Memory B cell (primary cell): Measurements from ENCODE around the gene VAPB.

Experiments used
- ATAC-seq: fragments of 150-1000 bp; cut with Tn5 transposase; 2 replicates; pipeline ENCODE4 v1.10.0; 2021; ENCODE audit warnings: low read depth, mild to moderate bottlenecking, moderate library complexity
- DNase-seq, 2 donors: peaks; one replicate each; pipeline ENCODE4 v3.0.0; 2022; ENCODE audit warnings: low spot score in 2 of 2
- H3K27ac Mint-ChIP-seq: one replicate; pipeline ENCODE4 v1.8.0; 2022; ENCODE audit warnings: mild to moderate bottlenecking, moderate library complexity, mixed read lengths
- H3K27me3 Mint-ChIP-seq: one replicate; pipeline ENCODE4 v1.8.0; 2022; ENCODE audit warnings: mixed read lengths
- H3K36me3 Mint-ChIP-seq: one replicate; pipeline ENCODE4 v1.8.0; 2022; ENCODE audit warnings: mild to moderate bottlenecking, mixed read lengths
- H3K4me1 Mint-ChIP-seq: one replicate; pipeline ENCODE4 v1.8.0; 2022; ENCODE audit warnings: mixed read lengths
- H3K4me3 Mint-ChIP-seq: one replicate; pipeline ENCODE4 v1.8.0; 2022; ENCODE audit warnings: mild to moderate bottlenecking, moderate library complexity, mixed read lengths
- H3K9me3 Mint-ChIP-seq: one replicate; pipeline ENCODE4 v1.8.0; 2022; ENCODE audit warnings: mixed read lengths

The VAPB gene

GRCh38 chr20:58444746-58445255 lies 55.8 kb downstream of the VAPB start:
- ATAC-seq, result no peak
- H3K4me1 Mint-ChIP-seq, result peaks cover 2% of the 10 kb centered on the region
- no peaks in the 10 kb centered on the region for H3K27me3 Mint-ChIP-seq
- no peak overlapping the region for H3K27ac Mint-ChIP-seq
- peaks cover 26% of the 10 kb centered on the region for H3K36me3 Mint-ChIP-seq
- DNase-seq, result no peak
- H3K9me3 Mint-ChIP-seq, result no peaks in the 10 kb centered on the region
- H3K4me3 Mint-ChIP-seq, result no peak overlapping the region

GRCh38 chr20:58446264-58446959 lies 57.4 kb downstream of the VAPB start:
- H3K4me3 Mint-ChIP-seq, result no peak overlapping the region
- no peaks in the 10 kb centered on the region for H3K27me3 Mint-ChIP-seq
- peak overlapping the region; percentile 10 for H3K27ac Mint-ChIP-seq
- peaks cover 5% of the 10 kb centered on the region for H3K4me1 Mint-ChIP-seq
- DNase-seq, result no peak
- no peaks in the 10 kb centered on the region for H3K9me3 Mint-ChIP-seq
- no peak for ATAC-seq
- H3K36me3 Mint-ChIP-seq, result peaks cover 24% of the 10 kb centered on the region

GRCh38 chr20:58446960-58447265 lies 57.9 kb downstream of the VAPB start:
- Mint-ChIP-seq H3K4me3 (no peak overlapping the region), H3K4me1 (peaks cover 5% of the 10 kb centered on the region), H3K27ac (peak overlapping the region; percentile 10), H3K9me3 (no peaks in the 10 kb centered on the region), H3K27me3 (no peaks in the 10 kb centered on the region), H3K36me3 (peaks cover 25% of the 10 kb centered on the region)
- DNase-seq (no peak), ATAC-seq (no peak)

- H3K36me3 Mint-ChIP-seq, result peaks cover 24% of the 10 kb centered on the region
- DNase-seq, result peak; percentile 23 to 27
- H3K9me3 Mint-ChIP-seq, result no peaks in the 10 kb centered on the region
- peak; percentile 68 for ATAC-seq
- no peak overlapping the region for H3K27ac Mint-ChIP-seq
- H3K4me3 Mint-ChIP-seq, result no peak overlapping the region
- no peaks in the 10 kb centered on the region for H3K27me3 Mint-ChIP-seq
- peaks cover 8% of the 10 kb centered on the region for H3K4me1 Mint-ChIP-seq
Observed at GRCh38 chr20:58447511-58448391, 58.7 kb downstream of the VAPB start.

DNA sequence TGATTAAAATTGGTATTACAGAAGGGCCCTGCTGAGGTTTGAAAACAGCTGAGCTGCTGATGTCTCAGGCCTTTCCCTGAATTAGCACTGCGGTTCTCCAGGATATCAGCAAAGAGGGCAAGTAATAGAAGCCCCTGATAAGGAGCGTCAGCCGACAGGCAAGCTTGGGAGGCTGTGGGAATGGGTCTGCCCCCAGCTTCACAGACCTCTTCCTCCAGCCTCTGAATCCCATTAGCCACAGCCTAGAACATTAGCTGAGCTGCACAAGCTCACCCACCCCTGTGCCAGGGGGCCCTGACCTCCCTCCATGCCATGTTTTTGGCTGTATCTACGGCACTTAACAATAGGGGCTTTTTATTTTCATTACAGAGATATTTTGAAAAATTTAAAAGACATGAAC lies 59.9 kb downstream of the VAPB start:
- peaks cover 19% of the 10 kb centered on the region for H3K36me3 Mint-ChIP-seq
- no peaks in the 10 kb centered on the region for H3K27me3 Mint-ChIP-seq
- ATAC-seq, result no peak
- no peak for DNase-seq
- peaks cover 1% of the 10 kb centered on the region for H3K9me3 Mint-ChIP-seq
- H3K4me3 Mint-ChIP-seq, result no peak overlapping the region
- H3K27ac Mint-ChIP-seq, result no peak overlapping the region
- H3K4me1 Mint-ChIP-seq, result peaks cover 8% of the 10 kb centered on the region

DNA sequence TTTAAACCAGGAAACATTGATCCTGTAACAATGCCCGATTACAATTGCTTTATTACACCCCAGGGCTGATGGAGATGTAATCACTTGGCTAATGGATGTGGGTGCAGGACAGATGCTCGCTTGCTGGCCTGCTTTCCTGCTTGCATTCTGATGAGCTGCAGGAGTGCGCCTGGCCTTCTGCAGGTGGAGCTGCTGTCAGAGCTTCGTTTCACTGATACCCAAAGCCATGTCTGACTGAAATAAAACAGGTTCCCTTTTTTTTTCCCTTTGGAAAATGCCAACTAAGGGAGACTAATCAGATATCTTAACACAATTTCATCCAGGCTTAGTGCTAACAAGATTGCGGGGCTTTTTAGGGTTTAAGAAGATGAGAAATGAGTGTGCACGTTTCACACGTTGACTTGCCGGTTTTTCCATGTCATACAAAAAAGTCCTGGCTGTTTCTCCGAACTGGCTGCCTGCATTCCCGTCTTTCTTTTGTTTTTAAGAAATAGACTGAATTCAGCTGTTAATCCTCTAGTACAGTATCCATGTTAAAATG lies 60.7 kb downstream of the VAPB start:
- H3K4me3 Mint-ChIP-seq, result no peak overlapping the region
- peaks cover 6% of the 10 kb centered on the region for H3K9me3 Mint-ChIP-seq
- ATAC-seq, result no peak
- peak overlapping the region; percentile 25 for H3K27ac Mint-ChIP-seq
- DNase-seq, result no peak
- H3K4me1 Mint-ChIP-seq, result peaks cover 8% of the 10 kb centered on the region
- peaks cover 25% of the 10 kb centered on the region for H3K36me3 Mint-ChIP-seq
- H3K27me3 Mint-ChIP-seq, result no peaks in the 10 kb centered on the region

DNA sequence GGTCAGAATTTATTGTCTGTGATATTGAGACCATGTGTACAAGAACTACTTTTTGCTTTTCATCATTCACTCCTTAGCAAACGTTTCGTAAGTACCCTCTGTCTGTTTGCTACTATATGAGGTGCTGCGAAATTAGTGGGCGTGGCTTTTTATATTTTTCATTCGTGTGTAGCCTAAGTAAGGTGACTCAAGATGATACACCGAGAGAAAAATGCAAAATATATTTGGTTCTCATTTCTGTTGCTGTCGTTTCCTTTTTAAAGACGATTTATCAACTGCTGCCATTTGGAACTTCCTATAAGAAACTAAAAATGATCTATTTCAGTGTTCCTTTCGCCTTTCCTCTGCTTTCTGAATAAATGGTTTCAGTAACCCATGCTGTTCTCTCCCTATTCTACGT lies 61.2 kb downstream of the VAPB start:
- peaks cover 8% of the 10 kb centered on the region for H3K4me1 Mint-ChIP-seq
- H3K27me3 Mint-ChIP-seq, result no peaks in the 10 kb centered on the region
- H3K27ac Mint-ChIP-seq, result peak overlapping the region; percentile 25
- H3K9me3 Mint-ChIP-seq, result peaks cover 8% of the 10 kb centered on the region
- ATAC-seq (no peak), DNase-seq (no peak)
- H3K4me3 Mint-ChIP-seq, result no peak overlapping the region
- peaks cover 22% of the 10 kb centered on the region for H3K36me3 Mint-ChIP-seq

- H3K36me3 Mint-ChIP-seq, result peaks cover 21% of the 10 kb centered on the region
- no peak overlapping the region for H3K27ac Mint-ChIP-seq
- DNase-seq, result no peak
- no peak for ATAC-seq
- H3K9me3 Mint-ChIP-seq, result peaks cover 10% of the 10 kb centered on the region
- H3K27me3 Mint-ChIP-seq, result peaks cover 2% of the 10 kb centered on the region
- H3K4me3 Mint-ChIP-seq, result no peak overlapping the region
- peaks cover 11% of the 10 kb centered on the region for H3K4me1 Mint-ChIP-seq
Observed at GRCh38 chr20:58452667-58453255, 63.7 kb downstream of the VAPB start.

GRCh38 chr20:58453391-58453790 lies 64.4 kb downstream of the VAPB start:
- Mint-ChIP-seq H3K4me3 (no peak overlapping the region), H3K4me1 (peaks cover 16% of the 10 kb centered on the region), H3K27ac (peak overlapping the region; percentile 45), H3K27me3 (peaks cover 2% of the 10 kb centered on the region), H3K9me3 (peaks cover 10% of the 10 kb centered on the region), H3K36me3 (peaks cover 21% of the 10 kb centered on the region)
- DNase-seq, result no peak
- no peak for ATAC-seq

DNA sequence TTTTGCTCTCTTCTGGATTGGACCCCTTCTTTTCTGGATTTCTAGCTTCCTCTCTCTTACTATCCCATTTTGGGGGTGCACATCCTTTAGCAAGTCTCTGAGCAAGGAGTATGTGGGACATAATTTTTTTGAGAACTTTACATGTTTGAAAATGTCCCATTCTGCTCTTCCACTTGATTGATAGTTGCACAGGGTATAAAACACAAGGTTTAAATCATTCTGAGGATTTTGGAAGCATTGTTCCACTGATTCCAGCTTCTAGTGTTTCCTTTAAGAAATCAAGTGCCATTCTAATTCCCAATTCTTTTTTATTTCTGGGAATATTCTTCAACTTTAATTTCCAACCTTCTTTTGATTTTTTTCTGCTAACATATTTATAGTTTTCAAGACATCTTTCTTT lies 65.4 kb downstream of the VAPB start:
- Mint-ChIP-seq H3K27ac (no peak overlapping the region), H3K27me3 (peaks cover 2% of the 10 kb centered on the region), H3K4me3 (no peak overlapping the region), H3K9me3 (peaks cover 10% of the 10 kb centered on the region), H3K4me1 (peaks cover 22% of the 10 kb centered on the region), H3K36me3 (peaks cover 21% of the 10 kb centered on the region)
- ATAC-seq, result no peak
- DNase-seq, result no peak

GRCh38 chr20:58457083-58457695 lies 68.2 kb downstream of the VAPB start:
- peaks cover 20% of the 10 kb centered on the region for H3K4me1 Mint-ChIP-seq
- no peak overlapping the region for H3K4me3 Mint-ChIP-seq
- no peak overlapping the region for H3K27ac Mint-ChIP-seq
- DNase-seq (no peak), ATAC-seq (no peak)
- peaks cover 5% of the 10 kb centered on the region for H3K27me3 Mint-ChIP-seq
- H3K36me3 Mint-ChIP-seq, result peaks cover 15% of the 10 kb centered on the region
- peaks cover 10% of the 10 kb centered on the region for H3K9me3 Mint-ChIP-seq

DNA sequence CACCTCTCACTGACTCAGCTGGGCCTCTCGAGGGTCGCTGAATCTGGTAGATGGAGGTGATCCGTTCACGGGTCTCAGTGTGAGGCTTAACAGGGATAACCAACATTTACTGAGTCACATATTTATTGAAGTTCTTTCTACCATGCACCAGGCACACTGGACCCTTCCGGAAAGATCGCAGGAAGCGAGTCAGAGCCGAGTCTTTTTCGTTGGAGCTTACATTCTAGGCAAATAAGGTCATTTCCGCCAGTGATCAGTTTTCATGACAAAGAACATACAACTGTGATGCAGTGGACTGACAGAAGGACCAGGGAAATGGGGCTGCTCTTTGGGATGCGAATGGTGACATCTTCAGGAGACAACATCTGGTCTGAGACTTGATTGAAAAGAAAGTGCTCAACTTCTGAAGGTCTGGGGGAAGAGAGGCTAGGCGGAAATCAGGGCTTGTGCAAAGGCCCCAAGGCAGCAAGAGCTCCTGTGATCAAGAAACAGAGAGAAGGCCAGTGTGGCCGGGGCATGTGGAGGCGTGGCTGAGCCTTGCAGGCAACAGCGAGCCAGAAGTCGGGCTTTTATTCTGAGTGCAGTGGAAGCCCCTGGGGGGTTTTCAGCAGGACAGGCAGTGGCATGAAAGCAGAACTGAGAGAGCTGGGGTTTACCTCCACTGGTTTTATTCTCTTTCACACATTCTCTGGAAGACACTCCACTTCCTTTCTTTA lies 69.5 kb downstream of the VAPB start:
- H3K4me3 Mint-ChIP-seq, result peak overlapping the region; percentile 48
- peaks cover 5% of the 10 kb centered on the region for H3K27me3 Mint-ChIP-seq
- H3K9me3 Mint-ChIP-seq, result peaks cover 10% of the 10 kb centered on the region
- peaks cover 17% of the 10 kb centered on the region for H3K4me1 Mint-ChIP-seq
- DNase-seq, result peak; percentile 52 to 57
- peak overlapping the region; percentile 28 for H3K27ac Mint-ChIP-seq
- H3K36me3 Mint-ChIP-seq, result peaks cover 12% of the 10 kb centered on the region
- peak; percentile 99 for ATAC-seq

DNA sequence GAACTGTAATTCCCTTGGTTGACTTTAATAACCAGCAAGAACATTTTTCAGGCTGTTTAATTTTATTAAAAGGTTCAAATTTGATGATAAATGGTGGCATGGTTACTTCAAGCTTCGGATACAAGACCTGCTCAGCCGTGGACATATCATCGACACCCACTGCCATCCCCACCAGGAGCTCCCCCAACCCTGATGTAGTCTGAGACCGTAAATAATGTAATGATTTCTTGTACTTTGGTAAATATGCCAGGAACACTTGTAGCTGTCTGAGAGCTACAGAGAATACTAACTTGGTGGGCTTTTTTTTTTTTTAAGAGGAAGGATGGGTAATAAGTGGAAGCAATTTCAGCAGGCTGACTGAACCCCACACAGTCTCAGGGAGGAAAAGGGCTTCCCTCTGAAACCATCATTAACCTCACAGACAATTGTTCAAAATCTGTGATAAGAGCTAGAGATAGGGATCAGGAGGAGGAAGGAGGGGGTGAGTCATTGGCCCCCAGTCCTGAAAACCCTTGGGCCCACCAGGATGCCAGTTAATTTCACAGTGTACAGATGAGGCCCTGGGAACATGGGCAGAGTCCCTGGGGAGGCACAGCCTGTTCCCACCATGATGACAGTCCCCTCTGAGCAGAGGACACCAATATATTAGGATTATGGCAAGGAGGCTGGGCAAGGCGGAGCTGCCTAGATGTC lies 70.2 kb downstream of the VAPB start:
- no peak for DNase-seq
- peaks cover 17% of the 10 kb centered on the region for H3K4me1 Mint-ChIP-seq
- H3K27ac Mint-ChIP-seq, result no peak overlapping the region
- no peak for ATAC-seq
- no peak overlapping the region for H3K4me3 Mint-ChIP-seq
- peaks cover 6% of the 10 kb centered on the region for H3K9me3 Mint-ChIP-seq
- peaks cover 5% of the 10 kb centered on the region for H3K27me3 Mint-ChIP-seq
- H3K36me3 Mint-ChIP-seq, result peaks cover 8% of the 10 kb centered on the region
